Fibroblast of lung (primary cell): ENCODE results near the gene PSMC1. TPM values are rescaled to one million over a fixed set of nuclear protein-coding genes. Genes with fewer than 3 reads are reported as not detected.

Experiments used
- DNase-seq, 2 donors: peaks; one replicate each; pipeline versions ENCODE4 v3.0.0 to v3.0.0-alpha.2; 2010; ENCODE audit warnings: low read depth in 2 of 2
- H2AFZ ChIP-seq: 2 replicates; pipeline ENCODE4 v1.5.1; 2012; ENCODE audit warnings: low read length, control low read depth, inconsistent platforms
- H3K27ac ChIP-seq: 2 replicates; pipeline ENCODE4 v1.5.1; 2011; ENCODE audit warnings: low read length, control low read depth; ENCODE audit not compliant: insufficient read depth
- H3K27me3 ChIP-seq: 2 replicates; pipeline ENCODE4 v1.5.1; 2011; ENCODE audit warnings: mild to moderate bottlenecking, low read length; ENCODE audit not compliant: control insufficient read depth, insufficient read depth
- H3K36me3 ChIP-seq: 2 replicates; pipeline ENCODE4 v1.5.1; 2011; ENCODE audit warnings: low read length; ENCODE audit not compliant: control insufficient read depth, insufficient read depth
- H3K4me1 ChIP-seq: 2 replicates; pipeline ENCODE4 v1.5.1; 2011; ENCODE audit warnings: low read length; ENCODE audit not compliant: control insufficient read depth, insufficient read depth; ENCODE audit errors: extremely low read depth
- H3K4me2 ChIP-seq: 2 replicates; pipeline ENCODE4 v1.5.1; 2011; ENCODE audit warnings: low read length, control low read depth; ENCODE audit not compliant: insufficient read depth; ENCODE audit errors: extremely low read depth
- H3K4me3 ChIP-seq, 4 experiments: fragments of 200-600 bp in 1 of 4; sonication (generic) in 1 of 4; replicated peaks in 1 of 4; 2 replicates each; pipeline ENCODE4 v1.5.1; 2011 to 2016; ENCODE audit warnings: low read length in 4 of 4, low read depth in 3 of 4, mild to moderate bottlenecking in 3 of 4, control low read depth in 2 of 4, inconsistent platforms in 1 of 4, mixed read lengths in 1 of 4; ENCODE audit not compliant: insufficient read depth in 1 of 4; ENCODE audit errors: control extremely low read depth in 1 of 4
- H3K79me2 ChIP-seq: 2 replicates; pipeline ENCODE4 v1.5.1; 2012; ENCODE audit warnings: mild to moderate bottlenecking, low read length, inconsistent platforms; ENCODE audit not compliant: control insufficient read depth, insufficient read depth
- H3K9ac ChIP-seq: 2 replicates; pipeline ENCODE4 v1.5.1; 2011; ENCODE audit warnings: mild to moderate bottlenecking, low read length, control low read depth; ENCODE audit not compliant: insufficient read depth
- H3K9me3 ChIP-seq: 2 replicates; pipeline ENCODE4 v1.5.1; 2012; ENCODE audit warnings: low read depth, low read length; ENCODE audit not compliant: control insufficient read depth, insufficient read depth
- H4K20me1 ChIP-seq: 2 replicates; pipeline ENCODE4 v1.5.1; 2011; ENCODE audit warnings: low read length; ENCODE audit not compliant: control insufficient read depth, insufficient read depth; ENCODE audit errors: extremely low read depth
- CTCF ChIP-seq, 2 donors: IDR thresholded peaks in 1 of 2; conservative IDR thresholded peaks in 1 of 2; 1 replicate in 1 of 2; 2 replicates in 1 of 2; pipeline ENCODE4 v1.5.1; 2011 to 2012; ENCODE audit warnings: low read length in 2 of 2, control low read depth in 1 of 2, inconsistent platforms in 1 of 2, low read depth in 1 of 2, mild to moderate bottlenecking in 1 of 2
- EZH2 ChIP-seq: IDR thresholded peaks from 2 replicates; pipeline ENCODE4 v1.5.1; 2012; ENCODE audit warnings: low read length, control low read depth, mild to moderate bottlenecking; ENCODE audit errors: missing control alignments
- polyA plus RNA-seq, 2 donors: library from polyadenylated mRNA; depleted of rRNA in 1 of 2; stranded (reverse) in 1 of 2; unstranded in 1 of 2; fragments of >200 nt; gene quantifications; 2 replicates each; pipeline ENCODE4 v1.2.1, GENCODE V29; 2011 to 2012; ENCODE audit warnings: missing spikeins in 1 of 2
- total RNA-seq: library from RNA; depleted of rRNA; stranded (reverse); fragments of >200 nt; gene quantifications from 2 replicates; pipeline ENCODE4 v1.2.1, GENCODE V29; 2014

Gene PSMC1
- total and polyA plus RNA-seq, 2 donors (not counting 1 experiment from before 2014, with no cell fraction given): 112 to 274 TPM

GRCh38 chr14:90303473-90303872 is 47.1 kb downstream of the PSMC1 start:
- Histone ChIP-seq H3K79me2 (no peaks in the 10 kb centered on the region), H2AFZ (no peak overlapping the region), H3K4me3 (no peak overlapping the region), H3K4me2 (no peak overlapping the region), H3K36me3 (peaks cover 2% of the 10 kb centered on the region), H4K20me1 (no peaks in the 10 kb centered on the region), H3K27me3 (no peaks in the 10 kb centered on the region), H3K9me3 (no peaks in the 10 kb centered on the region), H3K4me1 (no peaks in the 10 kb centered on the region), H3K9ac (no peak overlapping the region), H3K27ac (no peak overlapping the region)
- DNase-seq: no peak
- TF ChIP-seq CTCF (conservative IDR thresholded peaks at IDR 0.05 in 1 of 2, IDR thresholded peaks at IDR 0.05 in 1 of 2; ENCODE audit: low read depth in 1 of 2, low read length in 2 of 2): no peak
- TF ChIP-seq EZH2: no peak

- no peaks in the 10 kb centered on the region for H3K4me1 ChIP-seq
- H3K9me3 ChIP-seq: no peaks in the 10 kb centered on the region
- no peak for TF ChIP-seq CTCF (conservative IDR thresholded peaks at IDR 0.05 in 1 of 2, IDR thresholded peaks at IDR 0.05 in 1 of 2; ENCODE audit: low read depth in 1 of 2, low read length in 2 of 2)
- TF ChIP-seq EZH2: no peak
- no peak overlapping the region for H3K9ac ChIP-seq
- no peak overlapping the region for H3K4me2 ChIP-seq
- H3K27ac ChIP-seq: no peak overlapping the region
- H3K79me2 ChIP-seq: no peaks in the 10 kb centered on the region
- DNase-seq: no peak
- H3K36me3 ChIP-seq: peaks cover 2% of the 10 kb centered on the region
- no peaks in the 10 kb centered on the region for H4K20me1 ChIP-seq
- no peaks in the 10 kb centered on the region for H3K27me3 ChIP-seq
- H2AFZ ChIP-seq: no peak overlapping the region
- no peak overlapping the region for H3K4me3 ChIP-seq
Measured at GRCh38 chr14:90304502-90304901, 48.1 kb downstream of the PSMC1 start.

GRCh38 chr14:90305176-90305601 is 48.8 kb downstream of the PSMC1 start:
- Histone ChIP-seq H3K4me3 (no peak overlapping the region), H3K79me2 (no peaks in the 10 kb centered on the region), H3K36me3 (peaks cover 2% of the 10 kb centered on the region), H3K27ac (no peak overlapping the region), H3K9ac (no peak overlapping the region), H4K20me1 (no peaks in the 10 kb centered on the region), H3K9me3 (no peaks in the 10 kb centered on the region), H3K4me1 (no peaks in the 10 kb centered on the region), H3K27me3 (no peaks in the 10 kb centered on the region), H2AFZ (no peak overlapping the region), H3K4me2 (no peak overlapping the region)
- TF ChIP-seq CTCF (conservative IDR thresholded peaks at IDR 0.05 in 1 of 2, IDR thresholded peaks at IDR 0.05 in 1 of 2; ENCODE audit: low read depth in 1 of 2, low read length in 2 of 2): no peak
- DNase-seq: no peak
